ENCODE results near the gene CPN2. TPM values are rescaled to one million over a fixed set of nuclear protein-coding genes. Genes with fewer than 3 reads are reported as not detected.
A peak's percentile ranks its signal among the peaks of the same experiment; 100 is the strongest.

Gene CPN2
- total RNA-seq (not detected), polyA plus RNA-seq (not detected)

DNA sequence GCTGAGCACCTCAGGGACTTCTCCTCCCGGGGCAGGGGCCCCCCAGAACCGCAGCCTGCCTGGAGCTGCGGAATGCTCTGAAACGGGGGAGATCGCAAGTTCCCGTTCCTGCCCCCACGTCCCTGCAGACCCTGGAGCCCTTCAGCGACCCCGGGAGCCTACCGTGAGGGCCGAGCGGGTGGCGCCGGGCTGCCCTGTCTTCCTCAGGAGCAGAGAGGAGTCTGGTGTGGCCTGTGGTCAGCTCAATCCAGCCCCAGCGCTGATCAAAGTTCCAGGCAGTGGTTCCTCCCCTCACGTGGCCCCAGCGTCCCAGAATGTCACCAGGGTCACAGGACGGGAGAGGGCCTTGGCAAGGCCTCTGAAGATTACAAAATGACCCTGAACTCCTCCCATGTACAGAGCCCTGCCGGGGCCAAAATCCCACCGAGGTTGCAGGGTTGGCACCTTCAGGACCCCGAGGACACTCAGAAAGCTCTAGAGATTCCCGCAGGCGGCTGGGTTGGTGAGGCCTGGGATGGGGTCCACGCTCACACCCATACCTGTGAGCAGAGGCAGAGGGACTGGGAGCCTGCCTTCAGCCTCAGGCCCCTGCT, at the start of gene CPN2:
CPN2 (minus strand) TSS at position 249 of the 593 bp plus-strand sequence. CDS start 8,626 bp downstream, outside the sequence.
- no peaks in the 10 kb centered on the region for H3K4me1 Mint-ChIP-seq
- no peaks in the 10 kb centered on the region for H3K9me3 Mint-ChIP-seq
- no peaks in the 10 kb centered on the region for H3K27me3 ChIP-seq (ENCODE audit: insufficient read depth, low read length, poor library complexity, severe bottlenecking)
- ChIA-PET CTCF (interaction anchor here (1.2 kb wide), 1 partner anchor 9 kb away, joined by 3 read pairs; no protein-coding TSS in a partner anchor), POLR2A (no interaction called here)
- H3K4me1 ChIP-seq (ENCODE audit: insufficient read depth, low read length) = no peaks in the 10 kb centered on the region
- no peak within 1 kb of the TSS for H3K27ac ChIP-seq (ENCODE audit: low read depth, low read length)
- no peak within 1 kb of the TSS for H3K4me3 Mint-ChIP-seq
- H3K27ac Mint-ChIP-seq = no peak within 1 kb of the TSS
- H3K4me3 ChIP-seq (ENCODE audit: low read length) = no peak within 1 kb of the TSS
- H3K9me3 ChIP-seq (ENCODE audit: low read length) = no peaks in the 10 kb centered on the region
- no peaks in the 10 kb centered on the region for H3K36me3 ChIP-seq (ENCODE audit: insufficient read depth, low read length)
- H3K36me3 Mint-ChIP-seq = no peaks in the 10 kb centered on the region
- peaks cover 8% of the 10 kb centered on the region in 2 donors for H3K27me3 Mint-ChIP-seq
- DNase-seq = no peak

- Histone ChIP-seq H3K27ac (ENCODE audit: low read depth, low read length) (no peak overlapping the region), H3K27me3 (ENCODE audit: insufficient read depth, low read length, poor library complexity, severe bottlenecking) (no peaks in the 10 kb centered on the region), H3K9me3 (ENCODE audit: low read length) (no peaks in the 10 kb centered on the region), H3K36me3 (ENCODE audit: insufficient read depth, low read length) (no peaks in the 10 kb centered on the region), H3K4me3 (ENCODE audit: low read length) (no peak overlapping the region), H3K4me1 (ENCODE audit: insufficient read depth, low read length) (peaks cover 27% of the 10 kb centered on the region)
- peaks cover 0 to 3% (median 0%) of the 10 kb centered on the region in 3 donors for H3K36me3 Mint-ChIP-seq
- H3K4me1 Mint-ChIP-seq = peaks cover 22 to 53% (median 35%) of the 10 kb centered on the region in 3 donors
- H3K27me3 Mint-ChIP-seq = peaks cover 6 to 19% of the 10 kb centered on the region in 2 donors
- H3K27ac Mint-ChIP-seq = peak overlapping the region in 1 of 8 donors; percentile 50
- no peaks in the 10 kb centered on the region for H3K9me3 Mint-ChIP-seq
- ChIA-PET POLR2A (interaction anchor here (0.6 kb wide), 1 partner anchor 15 kb away, joined by 6 read pairs; no protein-coding TSS in a partner anchor), CTCF (no interaction called here)
- DNase-seq = no peak
- H3K4me3 Mint-ChIP-seq = peak overlapping the region in 2 of 7 donors; percentile 37 to 65
Observed at GRCh38 chr3:194399874-194400411, 48.8 kb upstream of the CPN2 start.

- ChIA-PET CTCF (interaction anchor here (1.7 to 2.9 kb wide), 2 partner anchors 55 to 65 kb away, joined by 9 to 14 read pairs; no protein-coding TSS in a partner anchor), POLR2A (no interaction called here)
- DNase-seq = no peak
- H3K27ac Mint-ChIP-seq = peak within 1 kb of the TSS in 3 of 8 donors; percentile 29 to 59 (median 50)
- peak within 1 kb of the TSS; percentile 79 to 91 (median 83) for H3K4me3 Mint-ChIP-seq
- H3K4me3 ChIP-seq (ENCODE audit: low read length) = peak within 1 kb of the TSS; percentile 86
- H3K27me3 Mint-ChIP-seq = peaks cover 6 to 23% of the 10 kb centered on the region in 2 donors
- no peaks in the 10 kb centered on the region for H3K27me3 ChIP-seq (ENCODE audit: insufficient read depth, low read length, poor library complexity, severe bottlenecking)
- no peaks in the 10 kb centered on the region for H3K9me3 ChIP-seq (ENCODE audit: low read length)
- peaks cover 0 to 2% (median 0%) of the 10 kb centered on the region in 3 donors for H3K36me3 Mint-ChIP-seq
- no peak within 1 kb of the TSS for H3K27ac ChIP-seq (ENCODE audit: low read depth, low read length)
- peaks cover 22 to 54% (median 28%) of the 10 kb centered on the region in 3 donors for H3K4me1 Mint-ChIP-seq
- no peaks in the 10 kb centered on the region for H3K36me3 ChIP-seq (ENCODE audit: insufficient read depth, low read length)
- H3K9me3 Mint-ChIP-seq = no peaks in the 10 kb centered on the region
- H3K4me1 ChIP-seq (ENCODE audit: insufficient read depth, low read length) = peaks cover 27% of the 10 kb centered on the region
Observed at GRCh38 chr3:194399166-194399565, 48.0 kb upstream of the CPN2 start, which contains the start of gene GP5. Gene GP5 (minus strand): TSS chr3:194399266. CDS start chr3:194398282, 984 bp downstream.

DNA sequence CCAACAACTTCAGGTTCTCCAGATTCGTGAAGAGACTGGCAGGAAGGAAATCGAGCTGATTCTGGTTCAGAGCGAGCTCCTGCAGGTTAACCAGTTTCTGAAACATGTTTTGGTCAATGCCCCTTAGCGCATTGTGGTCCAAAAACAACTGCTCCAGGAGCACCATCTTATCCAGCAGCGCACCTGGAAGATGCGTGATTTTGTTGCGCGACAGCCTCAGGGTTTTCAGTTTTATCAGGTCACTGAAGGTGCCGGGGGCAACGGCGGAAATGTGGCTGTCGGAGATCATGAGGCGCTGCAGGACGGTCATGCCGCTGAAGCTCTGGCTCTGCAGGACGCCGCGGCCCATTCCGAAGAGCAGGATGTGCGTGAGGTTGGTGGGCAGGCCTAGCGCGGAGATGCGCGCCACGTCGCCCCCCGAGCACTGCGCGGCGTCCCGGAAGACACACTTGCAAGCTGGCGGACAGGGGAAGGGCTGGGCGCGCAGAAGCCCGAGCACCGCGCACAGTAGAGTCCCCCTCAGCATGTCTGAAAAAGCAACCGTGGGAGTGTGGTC, 46.7 kb upstream of the CPN2 start:
- Mint-ChIP-seq H3K9me3 (no peaks in the 10 kb centered on the region), H3K27me3 (peaks cover 6 to 23% of the 10 kb centered on the region in 2 donors), H3K27ac (peak overlapping the region in 1 of 8 donors; percentile 53), H3K36me3 (peaks cover 0 to 2% (median 0%) of the 10 kb centered on the region in 3 donors), H3K4me1 (peaks cover 22 to 54% (median 28%) of the 10 kb centered on the region in 3 donors), H3K4me3 (peak overlapping the region; percentile 79 to 91 (median 83))
- no peak overlapping the region for H3K27ac ChIP-seq (ENCODE audit: low read depth, low read length)
- H3K9me3 ChIP-seq (ENCODE audit: low read length) = no peaks in the 10 kb centered on the region
- H3K27me3 ChIP-seq (ENCODE audit: insufficient read depth, low read length, poor library complexity, severe bottlenecking) = no peaks in the 10 kb centered on the region
- H3K4me3 ChIP-seq (ENCODE audit: low read length) = peak overlapping the region; percentile 86
- peaks cover 27% of the 10 kb centered on the region for H3K4me1 ChIP-seq (ENCODE audit: insufficient read depth, low read length)
- ChIA-PET POLR2A (interaction anchor here (0.5 to 1.4 kb wide), 2 partner anchors 60 to 186 kb away, joined by 7 read pairs; no protein-coding TSS in a partner anchor), CTCF (interaction anchor here (0.9 to 2.9 kb wide), 8 partner anchors 9 to 82 kb away, joined by 3 to 14 read pairs (median 4); no protein-coding TSS in a partner anchor)
- DNase-seq = peak in 2 of 5 donors; percentile 19 to 61
- no peaks in the 10 kb centered on the region for H3K36me3 ChIP-seq (ENCODE audit: insufficient read depth, low read length)

- H3K9me3 ChIP-seq (ENCODE audit: low read length) = no peaks in the 10 kb centered on the region
- no peaks in the 10 kb centered on the region for H3K36me3 Mint-ChIP-seq
- no peaks in the 10 kb centered on the region for H3K9me3 Mint-ChIP-seq
- peaks cover 6 to 23% of the 10 kb centered on the region in 2 donors for H3K27me3 Mint-ChIP-seq
- peak overlapping the region in 5 of 8 donors; percentile 32 to 71 (median 53) for H3K27ac Mint-ChIP-seq
- CTCF ChIA-PET = interaction anchor here (0.9 to 2.9 kb wide), 9 partner anchors 11 to 81 kb away, joined by 3 to 14 read pairs (median 4); no protein-coding TSS in a partner anchor
- peak in 2 of 5 donors; percentile 16 to 69 for DNase-seq
- peaks cover 27% of the 10 kb centered on the region for H3K4me1 ChIP-seq (ENCODE audit: insufficient read depth, low read length)
- peak overlapping the region; percentile 86 for H3K4me3 ChIP-seq (ENCODE audit: low read length)
- peaks cover 22 to 54% (median 28%) of the 10 kb centered on the region in 3 donors for H3K4me1 Mint-ChIP-seq
- POLR2A ChIA-PET = interaction anchor here (0.5 to 1.4 kb wide), 2 partner anchors 61 to 187 kb away, joined by 7 read pairs; no protein-coding TSS in a partner anchor
- H3K36me3 ChIP-seq (ENCODE audit: insufficient read depth, low read length) = no peaks in the 10 kb centered on the region
- H3K27me3 ChIP-seq (ENCODE audit: insufficient read depth, low read length, poor library complexity, severe bottlenecking) = no peaks in the 10 kb centered on the region
- H3K4me3 Mint-ChIP-seq = peak overlapping the region; percentile 79 to 91 (median 83)
- H3K27ac ChIP-seq (ENCODE audit: low read depth, low read length) = no peak overlapping the region
Observed at GRCh38 chr3:194396859-194397756, 46.0 kb upstream of the CPN2 start.

DNA sequence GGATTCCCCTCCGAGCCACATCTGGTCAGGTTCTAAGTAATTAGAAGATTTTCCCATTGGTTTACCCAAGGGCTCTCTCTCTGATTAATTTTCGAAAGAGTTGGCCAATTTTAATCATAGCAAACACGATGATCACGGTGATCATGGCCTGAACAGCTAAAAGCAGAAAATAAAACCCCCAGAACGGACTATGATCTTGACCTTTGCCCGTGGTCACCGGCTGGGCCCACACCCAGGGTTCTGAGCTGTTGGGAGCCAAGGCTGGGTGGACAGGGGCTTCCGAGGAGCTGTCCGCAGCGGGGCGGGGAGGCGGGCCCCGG, 45.4 kb upstream of the CPN2 start:
- Histone ChIP-seq H3K4me3 (ENCODE audit: low read length) (peak overlapping the region; percentile 86), H3K27ac (ENCODE audit: low read depth, low read length) (no peak overlapping the region), H3K27me3 (ENCODE audit: insufficient read depth, low read length, poor library complexity, severe bottlenecking) (no peaks in the 10 kb centered on the region), H3K4me1 (ENCODE audit: insufficient read depth, low read length) (peaks cover 27% of the 10 kb centered on the region), H3K9me3 (ENCODE audit: low read length) (no peaks in the 10 kb centered on the region), H3K36me3 (ENCODE audit: insufficient read depth, low read length) (no peaks in the 10 kb centered on the region)
- POLR2A ChIA-PET = interaction anchor here (1.4 kb wide), 1 partner anchor 187 kb away, joined by 7 read pairs; no protein-coding TSS in a partner anchor
- no peaks in the 10 kb centered on the region for H3K36me3 Mint-ChIP-seq
- no peaks in the 10 kb centered on the region for H3K9me3 Mint-ChIP-seq
- H3K4me3 Mint-ChIP-seq = peak overlapping the region; percentile 27 to 77 (median 68)
- no peak for DNase-seq
- CTCF ChIA-PET = interaction anchor here (0.6 to 2.9 kb wide), 5 partner anchors 10 to 63 kb away, joined by 3 to 14 read pairs (median 9); no protein-coding TSS in a partner anchor
- peaks cover 22 to 54% (median 28%) of the 10 kb centered on the region in 3 donors for H3K4me1 Mint-ChIP-seq
- H3K27ac Mint-ChIP-seq = peak overlapping the region in 1 of 8 donors; percentile 56
- peaks cover 6 to 23% of the 10 kb centered on the region in 2 donors for H3K27me3 Mint-ChIP-seq
